ENCODE measurements around the gene RARRES2.

Gene RARRES2

DNA sequence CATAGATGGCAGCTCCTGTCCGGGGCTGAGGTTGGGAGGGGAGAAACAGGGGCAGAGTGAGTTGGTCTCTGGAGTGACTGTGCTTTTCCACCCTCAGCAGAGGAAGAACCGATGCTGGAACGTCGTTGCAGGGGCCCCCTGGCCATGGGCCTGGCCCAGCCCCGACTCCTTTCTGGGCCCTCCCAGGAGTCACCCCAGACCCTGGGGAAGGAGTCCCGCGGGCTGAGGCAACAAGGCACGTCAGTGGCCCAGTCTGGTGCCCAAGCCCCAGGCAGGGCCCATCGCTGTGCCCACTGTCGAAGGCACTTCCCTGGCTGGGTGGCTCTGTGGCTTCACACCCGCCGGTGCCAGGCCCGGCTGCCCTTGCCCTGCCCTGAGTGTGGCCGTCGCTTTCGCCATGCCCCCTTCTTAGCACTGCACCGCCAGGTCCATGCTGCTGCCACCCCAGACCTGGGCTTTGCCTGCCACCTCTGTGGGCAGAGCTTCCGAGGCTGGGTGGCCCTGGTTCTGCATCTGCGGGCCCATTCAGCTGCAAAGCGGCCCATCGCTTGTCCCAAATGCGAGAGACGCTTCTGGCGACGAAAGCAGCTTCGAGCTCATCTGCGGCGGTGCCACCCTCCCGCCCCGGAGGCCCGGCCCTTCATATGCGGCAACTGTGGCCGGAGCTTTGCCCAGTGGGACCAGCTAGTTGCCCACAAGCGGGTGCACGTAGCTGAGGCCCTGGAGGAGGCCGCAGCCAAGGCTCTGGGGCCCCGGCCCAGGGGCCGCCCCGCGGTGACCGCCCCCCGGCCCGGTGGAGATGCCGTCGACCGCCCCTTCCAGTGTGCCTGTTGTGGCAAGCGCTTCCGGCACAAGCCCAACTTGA is 29.9 kb upstream of the RARRES2 start:
- Histone ChIP-seq H3K9me3 (ENCODE audit: insufficient read depth, low read length, severe bottlenecking) (no peaks in the 10 kb centered on the region), H4K20me1 (ENCODE audit: insufficient read depth, low read length) (peaks cover 32% of the 10 kb centered on the region), H3K36me3 (ENCODE audit: insufficient read depth, low read length) (peaks cover 67% of the 10 kb centered on the region), H2AFZ (ENCODE audit: low read depth, low read length) (no peak overlapping the region), H3K27ac (ENCODE audit: low read length) (peak overlapping the region; percentile 97), H3K4me1 (ENCODE audit: insufficient read depth, low read length) (peaks cover 65% of the 10 kb centered on the region), H3K4me3 (ENCODE audit: low read depth in 1 of 2, low read length in 2 of 2) (peak overlapping the region; percentile 61 to 66), H3K4me2 (ENCODE audit: insufficient read depth, low read length) (peak overlapping the region; percentile 83), H3K9ac (ENCODE audit: low read depth, low read length) (peak overlapping the region; percentile 95), H3K27me3 (ENCODE audit: insufficient read depth, low read length, poor library complexity) (no peaks in the 10 kb centered on the region), H3K79me2 (ENCODE audit: insufficient read depth, low read length) (peaks cover 95% of the 10 kb centered on the region)
- ATAC-seq (ENCODE audit: insufficient read depth, low read depth) (peak; percentile 1; the same call in 1 of the 3 replicates), DNase-seq (peak; percentile 53)
- no peak for TF ChIP-seq EZH2 (IDR thresholded peaks at IDR 0.05; ENCODE audit: borderline replicate concordance, low read depth, low read length, severe bottlenecking)
- TF ChIP-seq, protein P1, sequence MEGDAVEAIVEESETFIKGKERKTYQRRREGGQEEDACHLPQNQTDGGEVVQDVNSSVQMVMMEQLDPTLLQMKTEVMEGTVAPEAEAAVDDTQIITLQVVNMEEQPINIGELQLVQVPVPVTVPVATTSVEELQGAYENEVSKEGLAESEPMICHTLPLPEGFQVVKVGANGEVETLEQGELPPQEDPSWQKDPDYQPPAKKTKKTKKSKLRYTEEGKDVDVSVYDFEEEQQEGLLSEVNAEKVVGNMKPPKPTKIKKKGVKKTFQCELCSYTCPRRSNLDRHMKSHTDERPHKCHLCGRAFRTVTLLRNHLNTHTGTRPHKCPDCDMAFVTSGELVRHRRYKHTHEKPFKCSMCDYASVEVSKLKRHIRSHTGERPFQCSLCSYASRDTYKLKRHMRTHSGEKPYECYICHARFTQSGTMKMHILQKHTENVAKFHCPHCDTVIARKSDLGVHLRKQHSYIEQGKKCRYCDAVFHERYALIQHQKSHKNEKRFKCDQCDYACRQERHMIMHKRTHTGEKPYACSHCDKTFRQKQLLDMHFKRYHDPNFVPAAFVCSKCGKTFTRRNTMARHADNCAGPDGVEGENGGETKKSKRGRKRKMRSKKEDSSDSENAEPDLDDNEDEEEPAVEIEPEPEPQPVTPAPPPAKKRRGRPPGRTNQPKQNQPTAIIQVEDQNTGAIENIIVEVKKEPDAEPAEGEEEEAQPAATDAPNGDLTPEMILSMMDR (IDR thresholded peaks at IDR 0.05; ENCODE audit: borderline replicate concordance, extremely low read depth, low read length, poor library complexity, severe bottlenecking), result no peak

GRCh38 chr7:150370612-150371071 is 29.2 kb upstream of the RARRES2 start:
- peaks cover 95% of the 10 kb centered on the region for H3K79me2 ChIP-seq (ENCODE audit: insufficient read depth, low read length)
- TF ChIP-seq, protein P1 (IDR thresholded peaks at IDR 0.05; ENCODE audit: borderline replicate concordance, extremely low read depth, low read length, poor library complexity, severe bottlenecking), result no peak
- no peak for TF ChIP-seq EZH2 (IDR thresholded peaks at IDR 0.05; ENCODE audit: borderline replicate concordance, low read depth, low read length, severe bottlenecking)
- H3K4me3 ChIP-seq (ENCODE audit: low read depth in 1 of 2, low read length in 2 of 2), result peak overlapping the region; percentile 61 to 66
- H3K36me3 ChIP-seq (ENCODE audit: insufficient read depth, low read length), result peaks cover 64% of the 10 kb centered on the region
- H3K4me2 ChIP-seq (ENCODE audit: insufficient read depth, low read length), result peak overlapping the region; percentile 83
- H3K9ac ChIP-seq (ENCODE audit: low read depth, low read length), result peak overlapping the region; percentile 95
- peak; percentile 64 for DNase-seq
- peaks cover 30% of the 10 kb centered on the region for H4K20me1 ChIP-seq (ENCODE audit: insufficient read depth, low read length)
- peaks cover 65% of the 10 kb centered on the region for H3K4me1 ChIP-seq (ENCODE audit: insufficient read depth, low read length)
- no peaks in the 10 kb centered on the region for H3K9me3 ChIP-seq (ENCODE audit: insufficient read depth, low read length, severe bottlenecking)
- H3K27me3 ChIP-seq (ENCODE audit: insufficient read depth, low read length, poor library complexity), result no peaks in the 10 kb centered on the region
- no peak overlapping the region for H2AFZ ChIP-seq (ENCODE audit: low read depth, low read length)
- ATAC-seq (ENCODE audit: insufficient read depth, low read depth), result peak; percentile 5; the same call in 2 of the 3 replicates
- H3K27ac ChIP-seq (ENCODE audit: low read length), result peak overlapping the region; percentile 97

GRCh38 chr7:150369748-150370501 is 28.5 kb upstream of the RARRES2 start:
- Histone ChIP-seq H3K4me3 (ENCODE audit: low read depth in 1 of 2, low read length in 2 of 2) (peak overlapping the region; percentile 61 to 66), H3K4me1 (ENCODE audit: insufficient read depth, low read length) (peaks cover 66% of the 10 kb centered on the region), H3K36me3 (ENCODE audit: insufficient read depth, low read length) (peaks cover 61% of the 10 kb centered on the region), H3K79me2 (ENCODE audit: insufficient read depth, low read length) (peaks cover 95% of the 10 kb centered on the region), H3K9me3 (ENCODE audit: insufficient read depth, low read length, severe bottlenecking) (no peaks in the 10 kb centered on the region), H3K4me2 (ENCODE audit: insufficient read depth, low read length) (peak overlapping the region; percentile 83), H3K9ac (ENCODE audit: low read depth, low read length) (peak overlapping the region; percentile 95), H4K20me1 (ENCODE audit: insufficient read depth, low read length) (peaks cover 30% of the 10 kb centered on the region), H2AFZ (ENCODE audit: low read depth, low read length) (no peak overlapping the region), H3K27me3 (ENCODE audit: insufficient read depth, low read length, poor library complexity) (no peaks in the 10 kb centered on the region), H3K27ac (ENCODE audit: low read length) (peak overlapping the region; percentile 97)
- ATAC-seq (ENCODE audit: insufficient read depth, low read depth) (no peak), DNase-seq (peak; percentile 46)
- TF ChIP-seq EZH2 (IDR thresholded peaks at IDR 0.05; ENCODE audit: borderline replicate concordance, low read depth, low read length, severe bottlenecking), result no peak
- TF ChIP-seq, protein P1 (IDR thresholded peaks at IDR 0.05; ENCODE audit: borderline replicate concordance, extremely low read depth, low read length, poor library complexity, severe bottlenecking), result peak; percentile 7

All from DND-41 (cell line).